Stimulated activated CD4-positive, alpha-beta T cell treated with anti-CD3 and anti-CD28 coated beads, Interleukin-12 subunit alpha, Interleukin-12 subunit beta, amount 100 ng/mL, for 24 hours (primary cell): ENCODE results near the gene TFG.

ENCODE experiments used
- DNase-seq, 2 experiments: peaks; one replicate each; pipeline ENCODE4 v3.0.0-alpha.2; 2020; ENCODE audit warnings: low read depth in 2 of 2

TFG gene

DNA sequence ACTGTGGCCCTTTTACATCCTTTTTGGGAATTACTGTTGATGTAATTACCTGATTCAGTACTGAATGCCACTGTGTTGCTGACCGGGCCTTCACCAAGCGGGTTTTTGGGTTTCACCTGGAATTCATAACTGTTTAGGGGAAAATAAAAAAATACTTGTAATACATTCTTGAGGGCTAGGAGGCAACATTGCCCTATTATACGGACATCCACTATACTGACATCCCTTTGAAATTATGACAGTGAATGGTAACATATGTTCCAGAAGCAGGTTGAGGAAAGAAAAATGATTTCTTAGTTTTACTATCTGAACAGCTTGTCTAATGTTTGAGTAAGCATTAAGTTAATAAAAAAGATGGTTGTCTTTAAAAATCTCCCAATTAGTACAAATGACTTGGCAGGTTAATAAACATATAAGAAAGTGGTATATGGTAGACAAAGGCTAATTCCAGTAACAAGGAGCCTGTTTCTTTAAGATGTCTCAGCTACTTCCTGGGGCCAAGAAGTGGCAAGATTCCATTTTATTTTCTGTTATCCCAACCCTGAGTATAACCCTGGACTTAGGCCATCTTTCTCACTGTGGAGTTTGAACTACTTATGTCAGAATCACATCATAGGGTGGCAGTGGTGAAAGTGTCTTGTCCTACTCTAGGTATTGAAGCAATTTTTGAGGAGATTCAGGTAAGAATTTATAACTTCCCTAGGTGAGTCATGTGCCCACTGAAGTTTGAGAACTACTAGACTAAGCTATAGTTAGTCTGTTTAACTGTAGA, 45.5 kb downstream of the TFG start:
- DNase-seq = no peak

- no peak for DNase-seq
Measured at GRCh38 chr3:100756441-100756840, 47.1 kb downstream of the TFG start.

- DNase-seq = no peak
Measured at GRCh38 chr3:100759159-100759558, 49.9 kb downstream of the TFG start.

- no peak for DNase-seq
Measured at GRCh38 chr3:100759950-100760349, 50.7 kb downstream of the TFG start.

GRCh38 chr3:100760377-100760776, 51.1 kb downstream of the TFG start:
- DNase-seq = no peak

DNA sequence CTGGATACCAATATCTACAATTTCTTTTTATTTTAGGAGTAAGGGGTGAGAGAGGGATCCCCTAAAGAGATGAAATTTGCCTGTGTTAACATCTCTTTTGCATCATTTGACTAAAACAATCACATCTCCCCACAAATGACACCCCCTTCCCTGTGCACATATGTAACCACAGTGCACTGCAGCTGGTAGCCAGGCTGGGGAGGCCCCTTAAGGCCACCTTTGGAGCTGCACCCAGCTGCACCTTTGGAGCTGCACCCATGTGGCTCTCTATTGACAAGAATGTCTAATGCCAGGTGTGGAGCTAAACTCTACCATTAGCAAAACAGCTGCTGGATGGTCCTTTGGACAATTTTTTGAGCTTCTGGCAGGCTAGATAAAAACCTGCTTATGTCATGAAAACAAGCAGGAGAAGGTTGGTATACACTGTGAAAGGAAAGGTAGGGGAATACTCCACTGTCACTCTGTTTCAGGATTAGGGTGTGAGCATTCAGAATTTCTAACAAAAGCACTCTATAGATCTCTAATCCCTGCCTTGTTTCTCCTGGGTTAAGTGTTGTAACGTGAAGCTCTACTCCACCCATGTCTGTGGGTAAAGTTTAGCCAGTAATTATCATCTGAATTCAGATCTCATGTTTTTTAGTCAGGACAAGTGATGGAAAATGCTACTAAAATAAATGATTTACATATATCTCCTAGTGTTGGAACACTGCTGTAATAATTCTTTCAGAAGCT, 52.1 kb downstream of the TFG start:
- DNase-seq = no peak

- no peak for DNase-seq
Measured at GRCh38 chr3:100761951-100762350, 52.7 kb downstream of the TFG start.

DNA sequence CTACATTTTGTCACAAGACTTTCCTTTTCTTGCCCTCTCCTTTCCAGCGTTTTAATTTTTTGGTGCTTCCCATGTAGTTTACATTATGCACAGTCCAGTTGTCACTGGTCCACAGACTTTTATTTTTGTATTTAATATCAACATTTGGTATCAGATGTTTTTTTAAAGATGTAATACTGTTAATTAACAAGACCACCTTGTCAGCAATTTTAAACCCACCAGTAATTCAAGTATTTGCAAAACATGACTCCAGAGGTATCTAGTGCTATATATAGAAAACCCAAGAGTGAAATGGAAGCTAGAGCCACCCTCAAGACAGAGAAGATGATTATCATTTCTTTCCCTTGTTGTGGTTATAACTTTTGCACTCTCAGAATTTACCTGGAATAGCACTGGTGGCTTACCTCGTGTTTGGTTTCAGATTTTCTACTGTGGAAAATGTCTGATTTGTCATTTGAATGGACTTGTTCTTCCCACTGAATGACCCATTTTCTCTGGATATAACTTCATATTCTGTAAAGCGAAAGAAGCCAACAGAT, 56.2 kb downstream of the TFG start:
- no peak for DNase-seq

DNA sequence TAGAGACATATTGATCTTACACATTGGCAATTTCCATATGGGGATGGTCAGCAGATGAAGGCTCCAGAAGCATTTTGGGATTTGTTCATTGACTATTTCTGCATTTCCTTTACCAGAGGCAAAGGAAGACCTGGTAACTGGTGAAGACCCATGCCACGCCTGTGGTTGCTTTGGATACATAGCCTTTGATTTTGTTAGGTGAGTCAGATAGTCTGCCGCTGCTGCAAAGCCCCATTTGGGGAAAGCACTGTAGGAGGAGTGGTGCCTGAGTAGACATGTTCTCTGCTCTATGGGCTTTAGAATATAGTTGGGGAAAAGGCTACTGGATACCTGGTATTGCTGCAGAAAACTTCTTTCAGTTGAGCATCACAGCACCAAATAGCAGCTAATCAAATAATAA, 56.8 kb downstream of the TFG start:
- no peak for DNase-seq

DNA sequence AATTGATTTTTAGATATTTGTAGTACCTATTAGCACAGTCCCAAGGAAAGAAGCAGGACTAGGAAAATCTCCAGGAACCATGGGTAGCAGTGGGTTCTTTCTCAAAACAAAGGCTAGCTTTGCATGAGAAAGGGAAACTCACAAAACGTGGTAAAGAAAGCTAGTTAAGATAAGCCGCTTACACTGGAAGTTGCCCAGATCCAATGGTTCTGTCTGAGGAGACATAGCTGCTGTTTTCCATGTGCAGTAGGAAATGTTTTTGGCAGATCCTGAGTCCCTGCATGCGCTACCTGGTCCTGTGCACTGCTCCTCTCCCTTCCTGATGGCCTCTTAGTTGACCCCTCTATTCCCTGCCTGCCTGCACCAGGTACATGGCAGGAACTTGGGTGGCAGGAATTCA, 60.4 kb downstream of the TFG start:
- DNase-seq = no peak

DNA sequence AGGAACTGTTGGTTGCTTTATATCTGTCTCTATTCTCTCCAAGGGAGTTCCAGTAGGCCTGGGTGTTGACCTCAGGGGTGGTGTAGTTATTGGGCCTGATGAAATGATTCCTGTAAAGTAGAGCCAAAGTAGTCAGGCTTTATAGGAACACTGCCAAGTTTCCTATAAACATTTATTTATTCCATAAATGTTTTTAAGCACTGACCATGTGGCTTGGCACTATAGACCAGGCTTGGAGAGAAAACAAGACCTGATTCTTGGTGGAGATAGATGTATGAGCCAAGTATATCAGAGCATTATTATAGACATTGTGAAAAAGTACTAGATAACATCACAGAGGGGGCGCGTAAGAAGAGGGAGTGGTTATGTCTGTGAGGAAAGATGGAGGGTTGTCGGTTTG, 65.9 kb downstream of the TFG start:
- no peak for DNase-seq

GRCh38 chr3:100775669-100776068, 66.4 kb downstream of the TFG start:
- no peak for DNase-seq

GRCh38 chr3:100776097-100776729, 66.9 kb downstream of the TFG start:
- DNase-seq = no peak

DNA sequence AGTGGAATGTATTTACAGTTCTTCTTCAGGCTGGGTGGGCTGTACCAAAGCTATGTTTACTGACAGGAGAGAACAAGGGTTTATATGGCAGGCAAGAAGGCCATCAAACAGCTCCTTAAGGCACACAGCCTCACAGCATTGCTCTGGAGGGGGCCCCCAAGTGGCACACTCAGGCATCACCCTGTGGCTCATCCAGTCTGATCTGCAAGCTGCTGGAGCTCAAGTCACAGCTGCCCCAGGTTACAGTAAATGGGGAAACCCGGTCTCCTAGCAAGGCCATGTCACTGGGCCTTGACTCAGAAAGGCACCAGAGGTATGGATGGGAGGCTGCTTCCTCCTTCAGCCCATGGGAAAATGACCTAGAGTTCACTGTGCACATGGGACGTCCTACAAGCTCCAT, 67.5 kb downstream of the TFG start:
- no peak for DNase-seq

DNA sequence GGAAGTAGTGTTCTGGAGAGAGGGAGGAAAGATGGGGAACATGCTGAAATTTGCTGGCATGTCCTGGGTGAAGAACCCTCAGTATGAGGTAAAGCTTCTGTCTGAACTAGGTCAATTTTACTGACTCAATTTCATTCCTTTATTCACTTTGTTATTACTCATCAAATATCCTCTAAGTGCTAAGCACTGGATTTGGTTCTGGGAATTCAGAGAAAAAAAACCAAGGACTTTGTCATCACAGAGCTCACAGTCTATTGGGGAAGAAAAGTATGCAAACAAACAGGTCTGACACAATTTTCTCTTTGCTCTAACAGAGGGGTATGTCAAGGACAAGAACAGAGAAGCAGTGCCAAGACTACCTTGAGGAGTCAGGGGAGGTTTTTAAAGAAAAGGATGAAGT, 68.0 kb downstream of the TFG start:
- no peak for DNase-seq

DNA sequence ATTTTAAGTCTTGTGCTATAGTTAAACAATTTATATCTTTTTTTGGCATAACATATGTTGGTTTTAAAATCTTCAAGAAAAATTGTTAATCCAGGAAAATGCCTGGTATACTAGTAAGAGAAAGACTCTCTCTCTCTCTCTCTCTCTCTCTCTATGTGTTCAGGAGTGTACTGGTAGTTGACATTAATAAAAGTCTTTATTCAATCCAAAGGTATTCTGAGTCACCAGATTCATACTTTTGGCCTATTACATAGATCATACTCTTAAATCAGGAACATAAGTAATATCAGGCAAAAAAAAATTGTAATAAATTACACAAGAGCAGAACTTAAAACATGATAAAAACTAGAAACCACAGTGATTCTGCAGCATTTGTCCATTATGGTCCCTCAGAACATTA, 70.2 kb downstream of the TFG start:
- DNase-seq = no peak

DNA sequence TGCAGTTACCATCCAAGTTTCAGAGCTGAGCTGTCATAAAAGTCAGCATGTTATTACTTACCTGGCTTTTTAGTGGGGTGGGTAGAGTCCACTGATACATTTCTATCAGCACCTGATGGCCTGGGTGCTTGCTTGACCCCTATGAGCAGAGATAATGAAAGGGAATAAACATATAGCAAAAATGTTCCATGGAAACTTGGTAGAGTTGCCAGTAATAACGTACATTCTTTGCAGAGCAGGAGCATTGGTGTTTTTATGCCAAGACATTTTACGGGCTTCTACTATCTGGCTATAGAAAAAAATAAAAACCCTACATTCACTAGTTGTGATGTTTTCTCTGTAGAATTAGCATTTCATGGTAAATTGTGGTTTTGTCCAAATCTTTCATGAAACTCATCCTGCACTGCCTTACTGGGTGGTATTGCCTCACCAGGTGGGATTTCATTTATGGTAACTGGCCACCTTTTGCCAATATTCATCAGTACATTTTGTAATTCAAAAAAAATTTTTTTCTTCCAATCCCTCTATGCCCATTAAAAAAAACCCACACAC, 70.9 kb downstream of the TFG start:
- no peak for DNase-seq

- DNase-seq = no peak
Measured at GRCh38 chr3:100781301-100781700, 72.0 kb downstream of the TFG start.

GRCh38 chr3:100782348-100782747, 73.1 kb downstream of the TFG start:
- DNase-seq = no peak

DNA sequence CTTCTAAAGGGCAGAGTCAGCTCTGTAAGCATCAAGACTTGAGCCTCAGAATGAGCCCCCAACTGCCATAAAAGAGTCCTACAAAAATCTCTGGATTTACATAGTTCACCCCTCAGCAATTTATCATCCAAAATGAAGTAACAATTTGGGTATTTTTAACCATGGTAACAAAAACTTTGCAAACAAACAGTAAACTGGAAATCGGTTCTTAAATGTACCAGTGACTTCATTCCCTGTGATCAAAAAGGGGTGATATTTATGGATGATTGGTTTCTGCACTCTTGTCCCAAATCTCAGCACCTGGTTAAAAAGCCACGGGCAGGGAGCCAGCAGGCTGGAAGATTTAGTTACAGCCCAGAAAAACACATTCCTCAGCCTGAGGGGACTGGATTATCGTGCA, 73.6 kb downstream of the TFG start:
- DNase-seq = no peak

GRCh38 chr3:100783619-100784018, 74.3 kb downstream of the TFG start:
- no peak for DNase-seq

- DNase-seq = no peak
Measured at GRCh38 chr3:100789579-100789978, 80.3 kb downstream of the TFG start.
